ENCODE results near the gene ANKRD18B.
"Not testable (repeated sequence)": the region's sequence is repeated elsewhere in the genome, so short reads cannot be mapped to it uniquely, and the experiment has no call there.

GRCh38 chr9:33579996-33580395, 55.9 kb downstream of the ANKRD18B start:
- not testable (repeated sequence) for TF ChIP-seq CTCF, POLR2A (IDR thresholded peaks at IDR 0.05)

Measured in transverse colon (tissue), 3 donors.